HFF-Myc (cell line): ENCODE measurements around the gene OLR1.

Experiments used
- DNase-seq: peaks from one replicate; pipeline ENCODE4 v3.0.0-alpha.2; 2011; ENCODE audit warnings: low read depth; ENCODE audit errors: extremely low read depth
- H3K4me3 ChIP-seq: replicated peaks from 2 replicates; pipeline ENCODE4 v1.5.1; 2011; ENCODE audit warnings: low read depth, mild to moderate bottlenecking, control low read depth, low read length
- CTCF ChIP-seq: IDR thresholded peaks from 2 replicates; pipeline ENCODE4 v1.5.1; 2012; ENCODE audit warnings: mild to moderate bottlenecking, low read depth, low read length, control low read depth; ENCODE audit errors: missing control alignments

OLR1 gene

DNA sequence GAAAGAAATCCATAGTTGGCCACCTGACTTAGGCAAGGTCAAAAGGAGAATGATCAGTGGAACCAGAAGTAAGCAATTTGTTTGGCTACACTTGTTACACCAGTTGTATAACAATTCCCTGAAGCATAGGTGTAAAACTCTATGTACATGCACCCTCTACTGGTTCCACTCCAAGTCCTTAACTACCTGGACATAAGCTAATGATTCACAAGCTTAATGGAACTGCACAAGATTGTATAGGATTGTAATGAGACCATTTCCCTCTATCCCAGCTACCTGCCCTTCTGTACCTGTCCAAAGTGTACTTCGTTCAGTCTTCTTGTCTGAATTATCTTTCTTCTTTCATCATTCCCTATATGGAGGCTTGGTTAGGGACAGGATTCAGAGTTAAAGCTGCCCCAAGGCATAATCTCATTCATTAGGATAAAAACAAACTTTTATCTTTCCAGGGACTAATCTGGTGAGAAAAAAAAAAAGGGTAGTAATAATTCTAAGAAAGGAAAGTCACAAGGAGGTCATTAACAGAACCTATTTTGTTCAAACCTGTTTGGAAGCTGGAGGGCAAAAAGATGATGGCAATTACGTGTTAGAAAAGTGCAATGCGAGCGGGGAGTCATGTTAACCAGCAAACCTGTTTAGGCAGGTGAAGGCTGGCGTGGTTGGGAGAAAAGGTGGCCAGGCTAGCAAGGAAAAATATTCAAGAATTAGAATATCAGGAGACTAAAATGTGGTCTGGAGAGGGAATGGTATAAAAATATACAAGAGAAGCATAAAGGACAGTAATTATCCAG, 4.1 kb upstream of the OLR1 start:
- no peak for TF ChIP-seq CTCF
- H3K4me3 ChIP-seq: no peak overlapping the region
- no peak for DNase-seq

GRCh38 chr12:10174986-10175614, 3.2 kb upstream of the OLR1 start:
- H3K4me3 ChIP-seq: no peak overlapping the region
- no peak for TF ChIP-seq CTCF
- DNase-seq: no peak

- no peak for TF ChIP-seq CTCF
Observed at GRCh38 chr12:10170216-10170615, 1.7 kb downstream of the OLR1 start.

DNA sequence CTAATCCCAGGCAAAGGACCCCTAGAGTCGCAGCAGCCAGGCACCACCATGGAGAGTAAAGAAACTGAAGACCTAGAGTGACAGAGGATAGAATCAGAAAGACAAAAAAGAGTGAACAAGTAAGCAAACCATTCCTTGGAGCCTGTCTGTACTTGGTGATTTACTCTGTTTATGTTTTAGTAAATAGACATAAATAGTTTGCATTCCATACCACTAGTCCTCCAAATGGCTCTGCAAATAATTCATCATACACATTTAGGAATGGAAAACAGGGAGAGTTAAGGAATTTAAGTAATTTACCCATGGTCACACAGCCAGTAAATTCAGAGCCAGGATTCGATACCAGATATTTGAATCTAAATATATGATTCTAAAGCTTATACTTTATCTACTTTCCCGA, 2.8 kb downstream of the OLR1 start:
- H3K4me3 ChIP-seq: no peak overlapping the region
- no peak for DNase-seq
- no peak for TF ChIP-seq CTCF

More at GRCh38 chr12:10170216-10170615, 1.7 kb downstream of the OLR1 start:
- no peak overlapping the region for H3K4me3 ChIP-seq
- no peak for DNase-seq

- no peak for TF ChIP-seq CTCF
- no peak overlapping the region for H3K4me3 ChIP-seq
- DNase-seq: no peak
Observed at GRCh38 chr12:10167599-10167998, 4.3 kb downstream of the OLR1 start.

DNA sequence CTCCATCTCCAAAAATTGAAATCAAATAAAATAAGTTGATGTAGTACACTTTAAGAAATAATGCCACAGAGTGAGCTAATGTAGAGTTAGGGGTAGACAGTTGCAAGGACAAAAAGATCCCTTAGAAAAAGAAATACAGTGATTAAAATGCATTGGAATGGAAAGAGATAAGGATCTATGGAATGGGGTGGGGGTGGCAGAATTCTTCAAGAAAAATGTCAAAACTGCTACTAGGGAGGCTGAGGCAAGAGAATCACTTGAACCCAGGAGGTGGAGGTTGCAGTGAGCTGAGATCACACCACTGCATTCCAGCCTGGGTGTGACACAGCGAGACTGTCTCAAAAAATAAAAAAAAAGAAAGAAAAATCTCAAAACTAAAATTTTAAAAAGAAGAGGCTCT, 6.5 kb downstream of the OLR1 start:
- no peak overlapping the region for H3K4me3 ChIP-seq
- no peak for TF ChIP-seq CTCF
- no peak for DNase-seq
